Body of pancreas (tissue), 4 donors: Measurements from ENCODE around the gene ZNF385D.

Source experiments
- POLR2A ChIP-seq, 3 donors: fragments of 450-650 bp; IDR thresholded peaks; one replicate each; pipeline ENCODE4 v1.6.1; 2016; ENCODE audit warnings: antibody characterized with exemption in 3 of 3, mild to moderate bottlenecking in 2 of 3
- TF ChIP-seq, protein P1 (sequence below), 7 experiments: fragments of 450-650 bp in 4 of 7; fragments of 200-600 bp in 3 of 7; sonication (generic) in 3 of 7; IDR thresholded peaks; one replicate each; pipeline ENCODE4 v1.5.1; 2016 to 2019; ENCODE audit warnings: antibody characterized with exemption in 7 of 7

DNA sequence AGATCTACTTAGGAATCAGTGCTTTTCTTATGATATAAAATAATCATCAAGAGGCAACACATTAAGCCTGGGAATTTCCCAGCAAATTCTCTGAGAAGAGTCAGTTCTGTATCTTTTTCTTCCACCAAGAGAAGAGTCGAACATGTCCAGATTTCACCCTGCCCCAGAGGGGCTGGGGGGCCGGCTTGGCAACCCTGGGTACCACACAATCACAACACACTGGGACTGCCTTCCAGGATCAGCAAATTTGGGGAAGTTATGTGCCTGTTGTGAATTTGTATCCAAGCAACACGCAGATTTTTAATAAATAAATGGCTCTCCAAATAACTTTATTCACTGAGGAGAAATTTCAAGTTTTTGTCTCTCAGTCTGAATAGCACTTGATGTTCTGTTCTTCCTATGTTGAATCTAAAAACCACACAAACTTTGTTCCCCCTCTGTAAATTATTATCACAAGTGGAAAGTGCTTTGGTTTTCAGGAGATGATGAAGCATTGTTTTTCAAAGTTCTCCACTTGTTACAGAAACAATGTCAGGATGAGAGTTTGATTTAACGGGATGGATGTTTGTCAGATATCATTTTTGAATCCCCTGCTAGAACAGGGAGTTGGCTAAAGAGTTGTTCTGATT lies 357.2 kb downstream of the ZNF385D start:
- TF ChIP-seq, protein P1, sequence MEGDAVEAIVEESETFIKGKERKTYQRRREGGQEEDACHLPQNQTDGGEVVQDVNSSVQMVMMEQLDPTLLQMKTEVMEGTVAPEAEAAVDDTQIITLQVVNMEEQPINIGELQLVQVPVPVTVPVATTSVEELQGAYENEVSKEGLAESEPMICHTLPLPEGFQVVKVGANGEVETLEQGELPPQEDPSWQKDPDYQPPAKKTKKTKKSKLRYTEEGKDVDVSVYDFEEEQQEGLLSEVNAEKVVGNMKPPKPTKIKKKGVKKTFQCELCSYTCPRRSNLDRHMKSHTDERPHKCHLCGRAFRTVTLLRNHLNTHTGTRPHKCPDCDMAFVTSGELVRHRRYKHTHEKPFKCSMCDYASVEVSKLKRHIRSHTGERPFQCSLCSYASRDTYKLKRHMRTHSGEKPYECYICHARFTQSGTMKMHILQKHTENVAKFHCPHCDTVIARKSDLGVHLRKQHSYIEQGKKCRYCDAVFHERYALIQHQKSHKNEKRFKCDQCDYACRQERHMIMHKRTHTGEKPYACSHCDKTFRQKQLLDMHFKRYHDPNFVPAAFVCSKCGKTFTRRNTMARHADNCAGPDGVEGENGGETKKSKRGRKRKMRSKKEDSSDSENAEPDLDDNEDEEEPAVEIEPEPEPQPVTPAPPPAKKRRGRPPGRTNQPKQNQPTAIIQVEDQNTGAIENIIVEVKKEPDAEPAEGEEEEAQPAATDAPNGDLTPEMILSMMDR (IDR thresholded peaks at IDR 0.05) = no peak
- no peak for TF ChIP-seq POLR2A (IDR thresholded peaks at IDR 0.05)
